HepG2 (cell line): ENCODE measurements around the gene FAM170B. TPM values are rescaled to one million over a fixed set of nuclear protein-coding genes. Genes with fewer than 3 reads are reported as not detected.

Experiments
- ATAC-seq: fragments of 200-7000 bp; cut with Tn5 transposase; 3 replicates; pipeline ENCODE4 v1.9.1; 2020; ENCODE audit warnings: mild to moderate bottlenecking, moderate library complexity
- BruUV-seq: library from RNA; stranded (reverse); fragments of 400-500 nt; replicated peaks from 2 replicates; lab custom pipeline; 2021; lab: Mats Ljungman, UMichigan
- CTCF ChIA-PET: fragments of 300-600 bp; formaldehyde crosslinking; extraction: SDS; loops from one replicate; lab custom pipeline; 2021; ENCODE audit warnings: low total read pairs, inconsistent platforms, low intra/inter-chr PET ratio; lab: Yijun Ruan, JAX
- POLR2A ChIA-PET: fragments of 350-600 bp; sonication (Branson Sonifier 250); formaldehyde crosslinking; loops from one replicate; lab custom pipeline; 2020; ENCODE audit warnings: antibody characterized with exemption, inconsistent platforms; lab: Yijun Ruan, JAX
- DNase-seq: peaks from one replicate; pipeline ENCODE4 v3.0.0-alpha.2; 2015; ENCODE audit warnings: low spot score
- FAIRE-seq: peaks from 3 replicates; lab custom pipeline; 2011; peaks lifted over from hg19 to GRCh38; lab: Jason Lieb, UNC
- H2AFZ ChIP-seq: one replicate; pipeline ENCODE4 v1.6.1; 2011; ENCODE audit warnings: low read length, inconsistent platforms
- H3K27ac ChIP-seq: fragments of 300-600 bp; 3 replicates; pipeline ENCODE4 v1.8.0; 2011; ENCODE audit warnings: mixed run types, mild to moderate bottlenecking, mixed read lengths, low read length, inconsistent platforms; ENCODE audit not compliant: insufficient read depth; ENCODE audit errors: extremely low read length
- H3K27me3 ChIP-seq, 2 experiments: fragments of 200-600 bp in 1 of 2; 2 replicates in 1 of 2; 3 replicates in 1 of 2; pipeline versions ENCODE4 v1.6.0 to v1.8.0; 2011; ENCODE audit warnings: low read length in 2 of 2, mild to moderate bottlenecking in 2 of 2, moderate library complexity in 2 of 2, inconsistent platforms in 1 of 2; ENCODE audit not compliant: insufficient read depth in 2 of 2, control insufficient read depth in 1 of 2
- H3K36me3 ChIP-seq, 2 experiments: fragments of 200-600 bp in 1 of 2; replicated peaks in 1 of 2; 2 replicates in 1 of 2; 3 replicates in 1 of 2; pipeline versions ENCODE4 v1.5.1 to v1.8.0; 2011; ENCODE audit warnings: low read length in 2 of 2, inconsistent platforms in 1 of 2; ENCODE audit not compliant: insufficient read depth in 2 of 2, control insufficient read depth in 1 of 2
- H3K4me1 ChIP-seq: 2 replicates; pipeline ENCODE4 v1.5.1; 2012; ENCODE audit warnings: low read length, inconsistent platforms; ENCODE audit not compliant: insufficient read depth
- H3K4me2 ChIP-seq: 2 replicates; pipeline ENCODE4 v1.6.0; 2011; ENCODE audit warnings: low read depth, low read length, inconsistent platforms
- H3K4me3 ChIP-seq, 3 experiments: fragments of 200-600 bp in 1 of 3; sonication (generic), shearing (Covaris generic) in 1 of 3; replicated peaks in 1 of 3; 2 replicates each; pipeline ENCODE4 v1.5.1; 2011 to 2016; ENCODE audit warnings: low read length in 3 of 3, inconsistent platforms in 2 of 3, low read depth in 2 of 3, mild to moderate bottlenecking in 2 of 3, control low read depth in 1 of 3, mixed read lengths in 1 of 3; ENCODE audit not compliant: insufficient read depth in 1 of 3
- H3K79me2 ChIP-seq: one replicate; pipeline ENCODE4 v1.6.1; 2011; ENCODE audit warnings: low read length, inconsistent platforms; ENCODE audit not compliant: insufficient read depth
- H3K9ac ChIP-seq: 2 replicates; pipeline ENCODE4 v1.6.0; 2011; ENCODE audit warnings: mild to moderate bottlenecking, low read depth, low read length, inconsistent platforms; ENCODE audit not compliant: insufficient read depth
- H3K9me3 ChIP-seq: 2 replicates; pipeline ENCODE4 v1.5.1; 2012; ENCODE audit warnings: mild to moderate bottlenecking, low read length
- H4K20me1 ChIP-seq: 2 replicates; pipeline ENCODE4 v1.6.0; 2011; ENCODE audit warnings: inconsistent platforms, mild to moderate bottlenecking, low read length, moderate library complexity; ENCODE audit not compliant: insufficient read depth
- BRCA1 ChIP-seq: sonication (generic); formaldehyde crosslinking; IDR thresholded peaks from 2 replicates; pipeline ENCODE4 v1.4.0; 2020; ENCODE audit warnings: missing genetic modification reagents
- CBFB ChIP-seq: sonication (generic); formaldehyde crosslinking; IDR thresholded peaks from 2 replicates; pipeline ENCODE4 v1.4.0; 2020; ENCODE audit warnings: missing genetic modification reagents
- HDAC1 ChIP-seq: sonication (generic); formaldehyde crosslinking; IDR thresholded peaks from 2 replicates; pipeline ENCODE4 v1.5.1; 2020; ENCODE audit warnings: mild to moderate bottlenecking, missing genetic modification reagents
- HHEX ChIP-seq: IDR thresholded peaks from 2 replicates; pipeline ENCODE4 v1.6.1; 2016; ENCODE audit warnings: control low read depth
- MEIS1 ChIP-seq: sonication (generic); formaldehyde crosslinking; IDR thresholded peaks from 2 replicates; pipeline ENCODE4 v1.9.0; 2021; ENCODE audit warnings: mild to moderate bottlenecking, missing genetic modification reagents, moderate library complexity, borderline replicate concordance
- POLR2G ChIP-seq: fragments of 200-400 bp; formaldehyde crosslinking; IDR thresholded peaks from 2 replicates; pipeline ENCODE4 v1.6.1; 2018; ENCODE audit warnings: mild to moderate bottlenecking, low read depth, low read length, moderate library complexity
- SP140L ChIP-seq: sonication (generic); formaldehyde crosslinking; IDR thresholded peaks from 2 replicates; pipeline ENCODE4 v1.4.0; 2020; ENCODE audit warnings: missing genetic modification reagents, borderline replicate concordance
- SP4 ChIP-seq: sonication (generic); formaldehyde crosslinking; IDR thresholded peaks from 2 replicates; pipeline ENCODE4 v1.8.1; 2023; ENCODE audit warnings: mild to moderate bottlenecking, missing genetic modification reagents
- SPEN ChIP-seq: sonication (generic); formaldehyde crosslinking; IDR thresholded peaks from 2 replicates; pipeline ENCODE4 v1.5.1; 2020; ENCODE audit warnings: low read depth, mild to moderate bottlenecking, missing genetic modification reagents
- TEAD3 ChIP-seq: optimal IDR thresholded peaks from 2 replicates; pipeline ENCODE3; 2016; ENCODE audit warnings: borderline replicate concordance
- TP53 ChIP-seq: sonication (generic); formaldehyde crosslinking; conservative IDR thresholded peaks from 2 replicates; pipeline ENCODE4 v1.4.0; 2020; ENCODE audit warnings: missing genetic modification reagents
- ZNF660 ChIP-seq: sonication (generic); formaldehyde crosslinking; IDR thresholded peaks from 2 replicates; pipeline ENCODE4 v1.5.1; 2020; ENCODE audit warnings: mild to moderate bottlenecking, low read depth, missing genetic modification reagents, borderline replicate concordance
- WGBS: methylation state at CpG from one replicate; pipeline ENCODE4 v1.1.6; 2017; ENCODE audit warnings: low lambda C conversion rate; 5-methylcytosine and 5-hydroxymethylcytosine counted together
- in situ Hi-C: cut with HindIII; loops from 2 replicates; pipeline ENCODE4 v1.10.0; 2017; ENCODE audit warnings: low pct_unique_long_range_greater_than_20kb; ENCODE audit not compliant: extremely low pct_ligation_motif_present
- intact Hi-C: fragments of 100-400 bp; cut with micrococcal nuclease; formaldehyde crosslinking; loops from one replicate; pipeline ENCODE4 v1.10.0; 2022; ENCODE audit not compliant: unreplicated experiment
- polyA plus RNA-seq, 8 experiments: library from polyadenylated mRNA; depleted of rRNA in 3 of 8; stranded (reverse) in 7 of 8; unstranded in 1 of 8; fragments of >200 nt; fragmentation: Illumina TruSeq in 4 of 8; extraction: Trizol in 4 of 8; gene quantifications; 2 replicates each; pipeline versions ENCODE4 v1.2.1 to v1.2.3, GENCODE V29; 2011 to 2016; ENCODE audit warnings: low read depth in 4 of 8, missing spikeins in 1 of 8, mixed read lengths in 1 of 8; ENCODE audit not compliant: insufficient read depth in 1 of 8
- total RNA-seq, 5 experiments: library from RNA; depleted of rRNA; stranded (reverse); fragments of >200 nt; fragmentation: Illumina TruSeq; extraction: Trizol; gene quantifications; 2 replicates each; pipeline ENCODE4 v1.2.3, GENCODE V29; 2016; ENCODE audit warnings: low read depth in 1 of 5
- TF ChIP-seq, protein P1 (sequence below): fragments of 450-650 bp; IDR thresholded peaks from 2 replicates; pipeline ENCODE4 v1.6.1; 2017; ENCODE audit warnings: mild to moderate bottlenecking
- TF ChIP-seq, protein P2 (sequence below): sonication (generic); formaldehyde crosslinking; IDR thresholded peaks from 2 replicates; pipeline ENCODE4 v1.4.0; 2020; ENCODE audit warnings: missing genetic modification reagents, mild to moderate bottlenecking, borderline replicate concordance
- TF ChIP-seq, protein P3 (sequence below): fragments of 450-650 bp; IDR thresholded peaks from 2 replicates; pipeline ENCODE4 v1.6.1; 2016
- TF ChIP-seq, protein P4 (sequence below): sonication (generic); IDR thresholded peaks from 2 replicates; pipeline ENCODE4 v1.6.1; 2016; ENCODE audit warnings: low read depth, borderline replicate concordance

The FAM170B gene
- total and polyA plus RNA-seq, 2 of the 13 experiments (the other 11 are each of a cell fraction or from before 2014, with no cell fraction given) = not detected

DNA sequence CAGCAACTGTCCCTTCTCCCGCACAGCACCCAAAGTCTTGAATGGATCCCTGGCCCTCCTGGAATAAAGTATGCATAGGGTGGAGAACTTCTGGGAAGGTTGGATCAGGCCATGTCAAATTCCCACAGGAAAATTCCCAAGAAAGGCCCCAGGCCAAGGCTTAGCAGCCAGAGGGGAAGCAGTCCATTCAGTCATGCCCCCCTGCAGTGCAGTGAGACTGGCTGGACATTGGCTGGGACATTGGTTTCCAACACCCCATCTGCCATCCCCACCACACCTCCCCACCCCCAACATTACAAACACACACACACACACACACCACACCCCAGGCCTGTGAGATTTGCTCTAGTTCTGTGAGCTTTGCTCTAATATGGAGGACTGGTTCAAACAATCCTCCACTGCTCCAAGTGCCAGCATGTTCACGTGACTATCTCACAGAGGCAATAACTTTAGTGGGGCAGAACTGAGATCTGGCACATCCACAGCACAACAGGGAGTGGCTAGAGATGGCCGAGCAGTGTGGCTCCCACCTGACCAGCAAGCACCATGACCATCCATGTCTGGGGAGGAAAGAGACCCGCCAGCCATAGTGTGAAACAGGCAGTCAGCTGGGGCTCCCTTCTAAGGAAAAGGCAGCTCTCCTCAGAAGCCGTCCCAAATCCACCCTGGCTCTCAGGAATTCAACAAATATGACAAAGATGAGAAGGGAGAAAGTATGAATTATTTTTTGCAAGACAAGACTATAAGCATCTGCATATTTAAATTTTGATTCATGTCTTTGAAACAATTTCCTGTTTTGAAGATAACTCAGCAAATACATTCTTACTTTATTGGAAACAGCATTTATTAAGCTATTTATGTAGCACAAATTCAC lies 6.7 kb upstream of the FAM170B start:
- no peak overlapping the region for H3K4me3 ChIP-seq
- H3K27ac ChIP-seq = no peak overlapping the region
- H3K79me2 ChIP-seq = no peaks in the 10 kb centered on the region
- FAIRE-seq (no peak), DNase-seq (no peak), ATAC-seq (no peak)
- H3K4me1 ChIP-seq = no peaks in the 10 kb centered on the region
- POLR2A ChIA-PET = no interaction called here
- H4K20me1 ChIP-seq = no peaks in the 10 kb centered on the region
- H3K9me3 ChIP-seq = no peaks in the 10 kb centered on the region
- H3K36me3 ChIP-seq = no peaks in the 10 kb centered on the region
- H3K27me3 ChIP-seq = peaks cover under 1 to 1% of the 10 kb centered on the region in 2 experiments; a peak in 2 of 5 replicates
- in situ Hi-C loops = no loop called here
- CTCF ChIA-PET = no interaction called here
- BruUV-seq = no TSS peak
- intact Hi-C loops = no loop called here
- no peak overlapping the region for H2AFZ ChIP-seq
- H3K4me2 ChIP-seq = no peak overlapping the region
- H3K9ac ChIP-seq = no peak overlapping the region
- 28% methylated on average over 4 of the region's 5 CpGs for WGBS
- TF ChIP-seq HHEX (CRISPR knock-in tag) (no peak), SPEN (CRISPR knock-in tag) (no peak), SP140L (CRISPR knock-in tag) (no peak), ZNF660 (CRISPR knock-in tag) (no peak), HDAC1 (CRISPR knock-in tag) (no peak), CBFB (no peak), BRCA1 (no peak), TP53 (CRISPR knock-in tag) (no peak), MEIS1 (no peak), SP4 (CRISPR knock-in tag) (no peak), POLR2G (no peak), TEAD3 (CRISPR knock-in tag) (no peak)
- TF ChIP-seq, protein P1, sequence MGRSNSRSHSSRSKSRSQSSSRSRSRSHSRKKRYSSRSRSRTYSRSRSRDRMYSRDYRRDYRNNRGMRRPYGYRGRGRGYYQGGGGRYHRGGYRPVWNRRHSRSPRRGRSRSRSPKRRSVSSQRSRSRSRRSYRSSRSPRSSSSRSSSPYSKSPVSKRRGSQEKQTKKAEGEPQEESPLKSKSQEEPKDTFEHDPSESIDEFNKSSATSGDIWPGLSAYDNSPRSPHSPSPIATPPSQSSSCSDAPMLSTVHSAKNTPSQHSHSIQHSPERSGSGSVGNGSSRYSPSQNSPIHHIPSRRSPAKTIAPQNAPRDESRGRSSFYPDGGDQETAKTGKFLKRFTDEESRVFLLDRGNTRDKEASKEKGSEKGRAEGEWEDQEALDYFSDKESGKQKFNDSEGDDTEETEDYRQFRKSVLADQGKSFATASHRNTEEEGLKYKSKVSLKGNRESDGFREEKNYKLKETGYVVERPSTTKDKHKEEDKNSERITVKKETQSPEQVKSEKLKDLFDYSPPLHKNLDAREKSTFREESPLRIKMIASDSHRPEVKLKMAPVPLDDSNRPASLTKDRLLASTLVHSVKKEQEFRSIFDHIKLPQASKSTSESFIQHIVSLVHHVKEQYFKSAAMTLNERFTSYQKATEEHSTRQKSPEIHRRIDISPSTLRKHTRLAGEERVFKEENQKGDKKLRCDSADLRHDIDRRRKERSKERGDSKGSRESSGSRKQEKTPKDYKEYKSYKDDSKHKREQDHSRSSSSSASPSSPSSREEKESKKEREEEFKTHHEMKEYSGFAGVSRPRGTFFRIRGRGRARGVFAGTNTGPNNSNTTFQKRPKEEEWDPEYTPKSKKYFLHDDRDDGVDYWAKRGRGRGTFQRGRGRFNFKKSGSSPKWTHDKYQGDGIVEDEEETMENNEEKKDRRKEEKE = no peak
- TF ChIP-seq, protein P2, sequence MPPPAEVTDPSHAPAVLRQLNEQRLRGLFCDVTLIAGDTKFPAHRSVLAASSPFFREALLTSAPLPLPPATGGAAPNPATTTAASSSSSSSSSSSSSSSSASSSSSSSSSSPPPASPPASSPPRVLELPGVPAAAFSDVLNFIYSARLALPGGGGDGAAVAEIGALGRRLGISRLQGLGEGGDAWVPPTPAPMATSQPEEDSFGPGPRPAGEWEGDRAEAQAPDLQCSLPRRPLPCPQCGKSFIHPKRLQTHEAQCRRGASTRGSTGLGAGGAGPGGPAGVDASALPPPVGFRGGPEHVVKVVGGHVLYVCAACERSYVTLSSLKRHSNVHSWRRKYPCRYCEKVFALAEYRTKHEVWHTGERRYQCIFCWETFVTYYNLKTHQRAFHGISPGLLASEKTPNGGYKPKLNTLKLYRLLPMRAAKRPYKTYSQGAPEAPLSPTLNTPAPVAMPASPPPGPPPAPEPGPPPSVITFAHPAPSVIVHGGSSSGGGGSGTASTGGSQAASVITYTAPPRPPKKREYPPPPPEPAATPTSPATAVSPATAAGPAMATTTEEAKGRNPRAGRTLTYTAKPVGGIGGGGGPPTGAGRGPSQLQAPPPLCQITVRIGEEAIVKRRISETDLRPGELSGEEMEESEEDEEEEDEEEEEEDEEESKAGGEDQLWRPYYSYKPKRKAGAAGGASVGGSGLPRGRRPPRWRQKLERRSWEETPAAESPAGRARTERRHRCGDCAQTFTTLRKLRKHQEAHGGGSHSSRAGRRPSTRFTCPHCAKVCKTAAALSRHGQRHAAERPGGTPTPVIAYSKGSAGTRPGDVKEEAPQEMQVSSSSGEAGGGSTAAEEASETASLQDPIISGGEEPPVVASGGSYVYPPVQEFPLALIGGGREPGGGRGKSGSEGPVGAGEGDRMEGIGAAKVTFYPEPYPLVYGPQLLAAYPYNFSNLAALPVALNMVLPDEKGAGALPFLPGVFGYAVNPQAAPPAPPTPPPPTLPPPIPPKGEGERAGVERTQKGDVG = no peak
- TF ChIP-seq, protein P3, sequence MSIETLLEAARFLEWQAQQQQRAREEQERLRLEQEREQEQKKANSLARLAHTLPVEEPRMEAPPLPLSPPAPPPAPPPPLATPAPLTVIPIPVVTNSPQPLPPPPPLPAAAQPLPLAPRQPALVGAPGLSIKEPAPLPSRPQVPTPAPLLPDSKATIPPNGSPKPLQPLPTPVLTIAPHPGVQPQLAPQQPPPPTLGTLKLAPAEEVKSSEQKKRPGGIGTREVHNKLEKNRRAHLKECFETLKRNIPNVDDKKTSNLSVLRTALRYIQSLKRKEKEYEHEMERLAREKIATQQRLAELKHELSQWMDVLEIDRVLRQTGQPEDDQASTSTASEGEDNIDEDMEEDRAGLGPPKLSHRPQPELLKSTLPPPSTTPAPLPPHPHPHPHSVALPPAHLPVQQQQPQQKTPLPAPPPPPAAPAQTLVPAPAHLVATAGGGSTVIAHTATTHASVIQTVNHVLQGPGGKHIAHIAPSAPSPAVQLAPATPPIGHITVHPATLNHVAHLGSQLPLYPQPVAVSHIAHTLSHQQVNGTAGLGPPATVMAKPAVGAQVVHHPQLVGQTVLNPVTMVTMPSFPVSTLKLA = no peak
- TF ChIP-seq, protein P4, sequence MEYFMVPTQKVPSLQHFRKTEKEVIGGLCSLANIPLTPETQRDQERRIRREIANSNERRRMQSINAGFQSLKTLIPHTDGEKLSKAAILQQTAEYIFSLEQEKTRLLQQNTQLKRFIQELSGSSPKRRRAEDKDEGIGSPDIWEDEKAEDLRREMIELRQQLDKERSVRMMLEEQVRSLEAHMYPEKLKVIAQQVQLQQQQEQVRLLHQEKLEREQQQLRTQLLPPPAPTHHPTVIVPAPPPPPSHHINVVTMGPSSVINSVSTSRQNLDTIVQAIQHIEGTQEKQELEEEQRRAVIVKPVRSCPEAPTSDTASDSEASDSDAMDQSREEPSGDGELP = no peak
